Measurements from ENCODE around the gene SLC25A22.

GRCh38 chr11:824942-825341 lies 26.9 kb upstream of the SLC25A22 start:
- no peak for TF ChIP-seq CTCF (IDR thresholded peaks at IDR 0.05)
- TF ChIP-seq POLR2AphosphoS5 (IDR thresholded peaks at IDR 0.05; ENCODE audit: insufficient read depth in 1 of 2, low read depth in 1 of 2): no peak
- TF ChIP-seq POLR2A (IDR thresholded peaks at IDR 0.05): no peak
